Right hindlimb (tissue), 1 donor: ENCODE data around the gene GRM8.

ENCODE experiments used
- DNase-seq: peaks from one replicate; pipeline ENCODE4 v3.0.0-alpha.2; 2018

The GRM8 gene

GRCh38 chr7:126411032-126411820 is 841.5 kb downstream of the GRM8 start:
- no peak for DNase-seq

GRCh38 chr7:126403040-126403439 is 849.7 kb downstream of the GRM8 start:
- DNase-seq = no peak

- no peak for DNase-seq
Observed at GRCh38 chr7:126401918-126402317, 850.8 kb downstream of the GRM8 start.

GRCh38 chr7:126398851-126399529 is 853.8 kb downstream of the GRM8 start:
- no peak for DNase-seq

- no peak for DNase-seq
Observed at GRCh38 chr7:126398285-126398684, 854.5 kb downstream of the GRM8 start.

- DNase-seq = no peak
Observed at GRCh38 chr7:126394406-126394805, 858.3 kb downstream of the GRM8 start.
